A549 (cell line): ENCODE measurements around the gene FAM131A. TPM values are rescaled to one million over a fixed set of nuclear protein-coding genes. Genes with fewer than 3 reads are reported as not detected.
A peak's percentile ranks its signal among the peaks of the same experiment; 100 is the strongest.

Experiments used
- ATAC-seq, 2 experiments: fragments of 200-7000 bp in 1 of 2; fragments of >200 bp in 1 of 2; cut with Nextera tagmentation in 1 of 2; cut with Tn5 transposase in 1 of 2; 3 replicates each; pipeline versions ENCODE4 v1.8.0 to v1.9.1; 2018 to 2020; ENCODE audit warnings: mild to moderate bottlenecking in 1 of 2, moderate library complexity in 1 of 2
- CTCF ChIA-PET: fragments of 300-600 bp; sonication (Branson Sonifier 250); formaldehyde crosslinking; extraction: SDS; loops from one replicate; lab custom pipeline; 2021; ENCODE audit warnings: antibody characterized with exemption, inconsistent platforms; lab: Yijun Ruan, JAX
- POLR2A ChIA-PET: fragments of 350-600 bp; formaldehyde crosslinking; extraction: SDS; loops from one replicate; lab custom pipeline; 2021; ENCODE audit warnings: antibody characterized with exemption, inconsistent platforms; lab: Yijun Ruan, JAX
- DNase-seq, 2 experiments: peaks; one replicate each; pipeline versions ENCODE4 v3.0.0 to v3.0.0-alpha.2; 2011 to 2016; ENCODE audit warnings: low read depth in 1 of 2, low spot score in 1 of 2
- FAIRE-seq: peaks from 2 replicates; lab custom pipeline; 2011; peaks lifted over from hg19 to GRCh38; lab: Jason Lieb, UNC
- H3K27ac ChIP-seq, 2 experiments: fragments of >200 bp; sonication (Bioruptor Twin); formaldehyde crosslinking; 3 replicates each; pipeline ENCODE4 v1.5.1; 2016 to 2017
- H3K4me1 ChIP-seq: fragments of >200 bp; sonication (Bioruptor Twin); formaldehyde crosslinking; 3 replicates; pipeline ENCODE4 v1.6.1; 2016
- H3K4me2 ChIP-seq: fragments of >200 bp; sonication (Bioruptor Twin); formaldehyde crosslinking; 3 replicates; pipeline ENCODE4 v1.6.1; 2016
- H3K4me3 ChIP-seq: fragments of >200 bp; sonication (Bioruptor Twin); formaldehyde crosslinking; 3 replicates; pipeline ENCODE4 v1.5.1; 2016
- H3K9me3 ChIP-seq: fragments of >200 bp; sonication (Bioruptor Twin); formaldehyde crosslinking; 3 replicates; pipeline ENCODE4 v1.6.1; 2016
- ATOH8 ChIP-seq: fragments of 250-450 bp; sonication (Bioruptor Pico); IDR thresholded peaks from 2 replicates; pipeline ENCODE4 v1.5.0; 2020; ENCODE audit warnings: low read depth, mild to moderate bottlenecking, moderate library complexity
- CBX2 ChIP-seq: fragments of 200-600 bp; sonication (generic); IDR thresholded peaks from 2 replicates; pipeline ENCODE4 v1.6.1; 2016; ENCODE audit warnings: low read depth, mild to moderate bottlenecking, borderline replicate concordance
- CBX8 ChIP-seq: fragments of 200-600 bp; sonication (generic); IDR thresholded peaks from 2 replicates; pipeline ENCODE4 v1.6.1; 2016
- CHD2 ChIP-seq: fragments of 150-350 bp; IDR thresholded peaks from 2 replicates; pipeline ENCODE4 v1.6.1; 2014; ENCODE audit warnings: low read length; ENCODE audit not compliant: partially characterized antibody
- E2F6 ChIP-seq: IDR thresholded peaks from 2 replicates; pipeline ENCODE4 v1.6.1; 2012; ENCODE audit warnings: low read depth, borderline replicate concordance
- EHMT2 ChIP-seq: fragments of 200-600 bp; sonication (generic); IDR thresholded peaks from 2 replicates; pipeline ENCODE4 v1.6.1; 2016; ENCODE audit warnings: antibody characterized with exemption, low read depth, mild to moderate bottlenecking, moderate library complexity
- ESRRA ChIP-seq: fragments of 150-350 bp; IDR thresholded peaks from 2 replicates; pipeline ENCODE4 v1.6.1; 2014; ENCODE audit warnings: mild to moderate bottlenecking, low read length, borderline replicate concordance
- FOSL2 ChIP-seq, 2 experiments: fragments of 450-650 bp in 1 of 2; fragments of >200 bp in 1 of 2; sonication (Bioruptor Twin) in 1 of 2; formaldehyde crosslinking; IDR thresholded peaks; 2 replicates each; pipeline versions ENCODE4 v1.5.0 to v1.6.1; 2016 to 2020; ENCODE audit warnings: mild to moderate bottlenecking in 1 of 2, moderate library complexity in 1 of 2
- GATA3 ChIP-seq: IDR thresholded peaks from 2 replicates; pipeline ENCODE4 v1.6.1; 2012; ENCODE audit warnings: borderline replicate concordance
- HES2 ChIP-seq: fragments of >200 bp; sonication (Bioruptor Twin); formaldehyde crosslinking; IDR thresholded peaks from 2 replicates; pipeline ENCODE4 v1.6.1; 2016
- HOXB5 ChIP-seq: fragments of 250-450 bp; sonication (Bioruptor Pico); IDR thresholded peaks from 2 replicates; pipeline ENCODE4 v1.5.0; 2020; ENCODE audit warnings: mild to moderate bottlenecking, moderate library complexity
- JUN ChIP-seq, 2 experiments: fragments of >200 bp; sonication (Bioruptor Twin); formaldehyde crosslinking; IDR thresholded peaks; 2 replicates in 1 of 2; 3 replicates in 1 of 2; pipeline ENCODE4 v1.6.1; 2016 to 2017
- KDM1A ChIP-seq: fragments of 200-600 bp; sonication (generic); IDR thresholded peaks from 2 replicates; pipeline ENCODE4 v1.6.1; 2016; ENCODE audit warnings: low read depth, mild to moderate bottlenecking
- KDM5A ChIP-seq: fragments of 200-600 bp; sonication (generic); IDR thresholded peaks from 2 replicates; pipeline ENCODE4 v1.6.1; 2016; ENCODE audit warnings: antibody characterized with exemption, mild to moderate bottlenecking
- MAFK ChIP-seq: fragments of 450-650 bp; IDR thresholded peaks from 2 replicates; pipeline ENCODE4 v1.6.1; 2014; ENCODE audit not compliant: partially characterized antibody
- MAX ChIP-seq: IDR thresholded peaks from 2 replicates; pipeline ENCODE4 v1.6.1; 2012
- MYC ChIP-seq: IDR thresholded peaks from 2 replicates; pipeline ENCODE4 v1.6.1; 2012; ENCODE audit warnings: mild to moderate bottlenecking, inconsistent platforms, low read length, improper control_type of control experiment, borderline replicate concordance
- POLR2A ChIP-seq: IDR thresholded peaks from 2 replicates; pipeline ENCODE4 v1.6.1; 2012; ENCODE audit warnings: mild to moderate bottlenecking, low read length
- POLR2AphosphoS2 ChIP-seq: conservative IDR thresholded peaks from 2 replicates; pipeline ENCODE4 v1.6.1; 2012; ENCODE audit warnings: low read length, improper control_type of control experiment, inconsistent platforms
- RCOR1 ChIP-seq: fragments of 150-350 bp; IDR thresholded peaks from 2 replicates; pipeline ENCODE4 v1.6.1; 2014; ENCODE audit warnings: antibody characterized with exemption, low read length, low read depth
- REST ChIP-seq: fragments of 200-600 bp; sonication (generic); IDR thresholded peaks from 2 replicates; pipeline ENCODE4 v1.6.1; 2016; ENCODE audit warnings: antibody characterized with exemption, mild to moderate bottlenecking, moderate library complexity
- SREBF2 ChIP-seq: fragments of 450-650 bp; IDR thresholded peaks from 2 replicates; pipeline ENCODE4 v1.6.1; 2014; ENCODE audit warnings: mild to moderate bottlenecking, moderate library complexity
- TP53 ChIP-seq: fragments of 250-450 bp; sonication (Bioruptor Pico); IDR thresholded peaks from 2 replicates; pipeline ENCODE4 v1.5.0; 2021; ENCODE audit warnings: mild to moderate bottlenecking, moderate library complexity
- USF2 ChIP-seq: fragments of 450-650 bp; IDR thresholded peaks from 2 replicates; pipeline ENCODE4 v1.6.1; 2014; ENCODE audit warnings: antibody characterized with exemption
- ZC3H11A ChIP-seq: fragments of 450-650 bp; IDR thresholded peaks from 2 replicates; pipeline ENCODE4 v1.6.1; 2014; ENCODE audit warnings: antibody characterized with exemption, mild to moderate bottlenecking
- ZSCAN20 ChIP-seq: fragments of 250-450 bp; sonication (Bioruptor Pico); IDR thresholded peaks from 2 replicates; pipeline ENCODE4 v1.8.0; 2022; ENCODE audit warnings: mild to moderate bottlenecking, moderate library complexity
- WGBS: methylation state at CpG from one replicate; pipeline ENCODE4 v1.1.6; 2017; ENCODE audit errors: missing lambda C conversion rate; 5-methylcytosine and 5-hydroxymethylcytosine counted together
- polyA plus RNA-seq, 4 experiments: library from polyadenylated mRNA; depleted of rRNA in 3 of 4; stranded (reverse); fragments of >200 nt; fragmentation: RNase III in 1 of 4; extraction: RNeasy Plus Mini Kit Qiagen cat#74134 plus additional on column Dnase treatment in 1 of 4; gene quantifications; 2 replicates in 3 of 4; 3 replicates in 1 of 4; pipeline ENCODE4 v1.2.3, GENCODE V29; 2011 to 2017

Gene FAM131A
- polyA plus RNA-seq, 2 of the 4 experiments (the other 2 are of a cell fraction): 5.2 to 6.1 TPM

GRCh38 chr3:184316792-184317191 lies 20.6 kb upstream of the FAM131A start:
- no peak for TF ChIP-seq JUN (IDR thresholded peaks at IDR 0.05)
- no peak for TF ChIP-seq POLR2A
- no peak for TF ChIP-seq ZSCAN20 (CRISPR knock-in tag)
- no peak for TF ChIP-seq ZC3H11A
- no peak for TF ChIP-seq KDM5A
- Histone ChIP-seq H3K4me3 (peak overlapping the region; percentile 86; the same call in 2 of the 3 replicates), H3K4me2 (peak overlapping the region; percentile 94), H3K4me1 (peaks cover 51% of the 10 kb centered on the region), H3K9me3 (no peaks in the 10 kb centered on the region), H3K27ac (peak overlapping the region in 1 of 2 experiments; percentile 100; a peak in 2 of 6 replicates)
- ChIA-PET POLR2A (no interaction called here), CTCF (interaction anchor here (0.9 to 1.0 kb wide), 3 partner anchors 11 to 28 kb away, joined by 3 read pairs; no protein-coding TSS in a partner anchor)
- ATAC-seq: no peak
- no peak for FAIRE-seq
- 89% methylated on average over 7 of the region's 7 CpGs for WGBS
- DNase-seq: no peak

- POLR2A ChIA-PET: no interaction called here
- no peak for ATAC-seq
- DNase-seq: no peak
Observed at GRCh38 chr3:184317201-184317600, 20.2 kb upstream of the FAM131A start.

GRCh38 chr3:184320104-184320445 lies 17.3 kb upstream of the FAM131A start:
- Histone ChIP-seq H3K9me3 (no peaks in the 10 kb centered on the region), H3K4me1 (peaks cover 51% of the 10 kb centered on the region), H3K4me3 (peak overlapping the region; percentile 32), H3K4me2 (peak overlapping the region; percentile 97), H3K27ac (peak overlapping the region; percentile 85 to 88)
- peak; percentile 90 for ATAC-seq
- no CpG with 5 or more reads among the region's 4 CpGs for WGBS
- ChIA-PET CTCF (interaction anchor here (0.8 to 1.7 kb wide), 4 partner anchors 8 to 34 kb away, joined by 3 to 9 read pairs (median 4); no protein-coding TSS in a partner anchor), POLR2A (interaction anchor here (1.1 kb wide), 1 partner anchor 129 kb away, joined by 4 read pairs; no protein-coding TSS in a partner anchor)
- no peak for FAIRE-seq
- DNase-seq: peak; percentile 88 to 95
- TF ChIP-seq E2F6 (no peak), SREBF2 (no peak), ATOH8 (no peak), RCOR1 (no peak), POLR2AphosphoS2 (no peak), MAX (0 out of 2 replicates have a peak, but pooled peaks have one; percentile 31), EHMT2 (no peak), KDM5A (no peak), MYC (no peak), FOSL2 (IDR thresholded peaks at IDR 0.05) (no peak), FOSL2 (CRISPR knock-in tag; IDR thresholded peaks at IDR 0.05) (peak; percentile 68), KDM1A (no peak), REST (no peak), HES2 (no peak), HOXB5 (no peak), MAFK (peak; percentile 7), TP53 (CRISPR knock-in tag) (no peak), CBX8 (no peak), GATA3 (no peak), CHD2 (no peak), USF2 (no peak)

More at GRCh38 chr3:184317201-184317600, 20.2 kb upstream of the FAM131A start:
- no peaks in the 10 kb centered on the region for H3K9me3 ChIP-seq
- WGBS: 93% methylated on average over 5 of the region's 5 CpGs
- H3K27ac ChIP-seq: peak overlapping the region in 1 of 2 experiments; percentile 48; a peak in 1 of 6 replicates
- peak overlapping the region; percentile 86; the same call in 1 of the 3 replicates for H3K4me3 ChIP-seq
- no peak for FAIRE-seq
- peaks cover 51% of the 10 kb centered on the region for H3K4me1 ChIP-seq
- peak overlapping the region; percentile 94 for H3K4me2 ChIP-seq
- CTCF ChIA-PET: interaction anchor here (1.0 kb wide), 1 partner anchor 14 kb away, joined by 3 read pairs; no protein-coding TSS in a partner anchor
- TF ChIP-seq HOXB5 (no peak), CBX2 (no peak), ESRRA (no peak), CHD2 (no peak)
